ENCODE measurements around the gene CDK3. TPM values are rescaled to one million over a fixed set of nuclear protein-coding genes. Genes with fewer than 3 reads are reported as not detected.
A peak's percentile ranks its signal among the peaks of the same experiment; 100 is the strongest.
"Not testable (repeated sequence)": the region's sequence is repeated elsewhere in the genome, so short reads cannot be mapped to it uniquely, and the experiment has no call there.

CDK3 gene
- 9.5 and 11.5 TPM in 2 replicates for total RNA-seq (2014; rRNA removed; shearing (Covaris generic))

DNA sequence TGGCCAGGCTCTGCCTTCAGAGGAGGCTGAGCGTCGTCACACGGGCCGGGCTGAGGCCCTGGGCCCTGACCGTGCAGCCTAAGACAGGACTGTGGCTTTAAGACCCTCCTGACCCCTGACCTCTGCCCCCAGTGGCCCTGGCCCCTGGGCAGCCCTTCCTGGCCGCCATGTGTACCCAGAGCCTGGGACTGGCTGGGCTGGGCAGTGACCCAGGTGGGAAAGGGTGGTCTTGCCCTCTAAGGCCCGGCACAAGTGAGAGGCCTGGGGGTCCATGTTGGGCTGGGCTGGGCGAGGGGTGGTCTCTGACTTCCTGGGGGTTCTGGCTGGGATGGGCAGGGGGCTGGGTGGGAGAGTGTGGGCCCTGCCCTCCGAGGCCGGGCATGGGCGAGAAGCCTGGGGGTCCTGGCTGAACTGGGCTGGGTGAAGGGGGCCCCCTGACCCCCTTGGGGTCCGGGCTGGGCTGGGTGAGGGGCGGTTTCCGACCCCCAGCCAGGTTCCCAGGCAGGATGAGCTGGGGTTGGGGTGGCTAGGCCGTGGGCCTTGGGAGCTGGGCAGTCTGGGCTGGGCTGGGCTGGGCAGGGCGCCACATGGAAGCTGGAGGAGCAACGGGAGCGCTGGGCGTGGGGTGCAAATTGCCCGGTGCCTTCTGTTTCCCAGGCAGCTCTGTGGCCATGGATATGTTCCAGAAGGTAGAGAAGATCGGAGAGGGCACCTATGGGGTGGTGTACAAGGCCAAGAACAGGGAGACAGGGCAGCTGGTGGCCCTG, at the start of gene CDK3:
Gene CDK3 (plus strand): TSS at position 101 of the 767 bp plus-strand sequence. CDS start 571 bp downstream, at position 672.
- DNase-seq (ENCODE audit: low spot score), result no peak

DNA sequence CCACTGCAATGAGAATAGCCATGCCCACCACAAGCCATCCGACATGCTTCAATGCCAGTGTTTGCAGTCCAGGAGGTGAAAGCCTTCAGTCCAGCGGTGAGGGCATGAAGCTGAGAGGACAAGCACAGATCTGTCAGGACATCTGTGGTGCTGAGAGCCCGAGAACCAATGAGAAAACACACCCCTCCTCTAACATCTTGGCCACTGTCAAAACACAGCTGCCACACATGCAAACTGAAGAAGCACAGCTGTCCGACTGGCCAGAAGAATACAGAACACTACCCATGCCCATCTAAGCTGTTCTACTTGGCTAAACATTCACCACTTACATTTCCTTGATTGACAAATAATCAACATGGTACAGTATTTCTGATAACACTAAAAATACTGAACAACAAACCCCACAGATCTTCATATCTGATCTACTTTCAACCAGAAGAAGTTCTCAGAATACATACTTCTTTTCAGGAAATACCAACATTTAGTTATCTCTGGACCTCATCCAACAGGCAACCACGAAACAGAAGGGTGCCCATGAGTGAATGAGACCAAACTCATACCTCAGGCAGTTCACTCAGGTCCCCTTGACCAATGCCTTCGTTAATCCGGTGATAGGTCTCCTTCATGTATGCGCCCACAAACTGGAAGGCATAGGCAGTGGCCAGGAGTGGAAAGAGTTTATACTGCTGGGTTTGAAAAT, 49.6 kb upstream of the CDK3 start:
- DNase-seq (ENCODE audit: low spot score), result no peak

DNA sequence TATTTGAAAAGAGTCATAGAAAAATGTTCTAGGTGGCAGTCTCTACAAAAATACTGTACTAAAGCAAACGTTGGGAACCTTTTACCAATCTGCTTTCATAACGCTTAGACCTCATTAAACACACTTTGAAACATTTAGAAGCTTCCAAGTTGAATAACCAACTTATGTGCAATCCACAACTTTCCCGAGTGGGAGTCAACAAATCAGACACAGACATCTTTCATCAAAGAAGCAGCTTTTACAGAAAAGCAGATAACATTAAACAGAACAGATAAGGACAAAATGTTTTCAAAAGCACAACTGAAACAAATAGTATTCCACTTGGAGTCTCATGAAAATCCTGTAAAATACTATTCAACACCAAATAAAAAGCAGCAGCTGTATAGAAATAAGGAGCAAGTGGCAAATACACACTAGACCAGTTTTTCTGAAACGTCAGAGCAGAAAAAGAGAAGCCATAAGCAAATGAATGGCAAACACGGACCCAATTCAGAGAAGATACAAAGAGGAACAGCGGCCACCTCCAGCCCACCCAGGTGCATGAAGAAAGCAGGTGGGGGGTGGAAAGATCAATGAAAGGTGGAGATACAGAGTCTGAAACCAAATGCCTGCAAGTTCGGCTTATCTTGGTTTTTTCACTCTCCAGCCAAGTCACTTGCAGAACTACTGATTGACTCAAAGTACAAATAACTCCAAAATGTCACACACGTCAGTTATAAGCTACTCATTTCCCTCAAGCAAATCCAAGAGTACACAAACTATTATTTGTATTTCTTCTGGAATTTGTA, 41.4 kb upstream of the CDK3 start:
- DNase-seq (ENCODE audit: low spot score), result no peak

- DNase-seq (ENCODE audit: low spot score), result no peak
Measured at GRCh38 chr17:75959839-75960511, 40.7 kb upstream of the CDK3 start.

GRCh38 chr17:75965468-75965867, 35.2 kb upstream of the CDK3 start:
- DNase-seq (ENCODE audit: low spot score), result no peak

- not testable (repeated sequence) for DNase-seq (ENCODE audit: low spot score)
Measured at GRCh38 chr17:75969044-75969443, 31.6 kb upstream of the CDK3 start.

- no peak for DNase-seq (ENCODE audit: low spot score)
Measured at GRCh38 chr17:75970011-75970523, 30.6 kb upstream of the CDK3 start.

- DNase-seq (ENCODE audit: low spot score), result no peak
Measured at GRCh38 chr17:75970626-75971025, 30.0 kb upstream of the CDK3 start.

DNA sequence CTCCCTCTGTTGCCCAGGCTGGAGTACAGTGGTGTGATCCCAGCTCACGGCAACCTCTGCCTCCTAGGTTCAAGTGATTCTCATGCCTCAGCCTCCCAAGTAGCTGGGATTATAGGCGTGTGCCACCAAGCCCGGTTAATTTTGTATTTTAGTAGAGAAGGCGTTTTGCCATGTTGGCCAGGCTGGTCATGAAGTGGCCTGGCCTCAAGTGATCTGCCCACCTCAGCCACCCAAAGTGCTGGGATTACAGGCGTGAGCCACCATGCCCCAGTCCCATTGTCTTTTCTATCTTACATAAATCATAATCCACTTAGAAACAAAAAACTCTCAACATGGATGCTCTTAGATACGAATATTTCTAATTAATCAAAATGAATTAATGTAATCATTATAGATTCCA, 25.5 kb upstream of the CDK3 start:
- DNase-seq (ENCODE audit: low spot score), result not testable (repeated sequence)

DNA sequence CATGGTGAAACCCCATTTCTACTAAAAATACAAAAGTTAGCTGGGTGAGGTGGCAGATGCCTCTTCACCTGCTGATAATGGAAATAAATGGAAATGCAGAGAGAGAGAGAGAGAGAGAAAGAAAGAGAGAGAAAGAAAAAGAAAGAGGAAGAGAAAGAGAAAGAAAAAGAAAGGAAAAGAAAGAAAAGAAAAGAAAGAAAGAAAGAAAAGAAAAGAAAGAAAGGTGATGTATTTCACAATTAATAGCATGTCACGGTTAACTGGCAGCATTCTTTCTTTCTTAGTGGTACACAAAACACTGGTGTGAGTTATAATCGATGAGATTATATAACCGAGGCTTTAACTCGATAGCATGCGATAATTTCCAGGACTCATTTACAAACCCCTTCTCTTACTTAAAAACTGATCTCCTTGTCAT, 24.9 kb upstream of the CDK3 start:
- no peak for DNase-seq (ENCODE audit: low spot score)

GRCh38 chr17:75976175-75976848, 24.3 kb upstream of the CDK3 start:
- DNase-seq (ENCODE audit: low spot score), result peak; percentile 51

DNA sequence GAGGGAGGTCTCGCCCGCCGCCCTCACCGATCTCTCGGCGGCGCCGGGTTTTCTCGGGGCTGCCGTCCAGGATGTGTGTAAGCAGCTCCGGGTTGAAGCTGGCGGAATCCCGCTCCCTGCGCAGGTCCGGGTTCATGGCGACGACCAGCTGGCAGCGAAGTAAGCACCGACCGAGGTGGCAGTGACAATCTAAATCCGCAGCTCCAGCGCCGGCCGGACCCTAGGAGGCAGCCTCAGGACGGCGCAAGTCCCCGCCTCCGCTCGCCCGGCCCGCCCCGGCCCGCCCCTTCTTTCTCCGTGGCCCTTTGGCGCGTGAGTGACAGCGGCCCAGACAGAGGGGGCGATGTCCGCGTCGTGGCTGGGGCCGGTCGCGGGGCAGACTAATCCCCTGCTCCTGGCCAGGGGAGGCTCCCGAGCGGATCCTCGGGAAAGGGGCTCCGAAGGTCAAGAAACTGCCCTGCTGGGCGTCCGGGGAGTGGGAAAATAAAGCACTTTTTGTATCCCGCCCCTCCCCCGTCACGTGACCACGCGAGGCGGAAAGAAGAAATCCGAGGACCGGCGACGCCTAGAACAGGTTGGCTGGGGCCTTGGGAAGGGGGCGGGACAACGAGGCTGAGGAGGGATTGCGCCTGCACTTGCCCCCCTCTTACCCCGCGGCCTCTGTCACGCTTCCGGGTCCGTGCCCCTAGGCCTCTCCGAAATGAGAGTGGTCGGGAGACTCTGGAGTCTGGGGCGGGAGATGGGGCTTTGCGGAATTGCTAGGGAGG, 21.5 kb upstream of the CDK3 start, which contains the start of the genes ACOX1 and TEN1:
Gene ACOX1 (minus strand): TSS at position 229 of the 767 bp plus-strand sequence. CDS start 93 bp downstream, at position 136.
Gene TEN1 (plus strand): TSS at position 303 of the 767 bp plus-strand sequence. CDS start 6,953 bp downstream, outside the sequence.
- peak; percentile 96 for DNase-seq (ENCODE audit: low spot score)

DNA sequence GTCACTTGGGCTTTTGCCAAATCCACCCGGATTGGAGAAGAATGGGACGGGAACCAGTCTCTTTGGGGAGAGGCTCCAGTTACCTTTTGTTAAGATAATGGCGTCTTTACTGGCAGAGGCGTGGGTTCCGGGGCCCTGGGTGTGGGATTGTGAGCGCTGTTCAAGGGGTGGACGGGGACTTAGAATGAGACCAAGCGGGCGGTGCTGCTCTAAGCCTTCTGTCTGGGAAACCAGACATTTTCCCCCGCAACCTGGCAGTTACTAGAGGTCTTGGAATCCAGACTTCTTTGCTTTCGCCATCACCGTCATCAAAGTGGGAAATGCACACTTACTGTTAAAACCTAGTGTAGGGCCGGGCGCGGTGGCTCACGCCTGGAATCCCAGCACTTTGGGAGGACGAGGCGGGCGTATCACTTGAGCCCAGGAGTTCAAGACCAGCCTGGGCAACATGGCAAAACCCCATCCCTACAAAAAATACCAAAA, 20.9 kb upstream of the CDK3 start:
- no peak for DNase-seq (ENCODE audit: low spot score)

GRCh38 chr17:75980188-75981018, 20.3 kb upstream of the CDK3 start:
- DNase-seq (ENCODE audit: low spot score), result no peak

- DNase-seq (ENCODE audit: low spot score), result no peak
Measured at GRCh38 chr17:75981019-75981615, 19.5 kb upstream of the CDK3 start.

GRCh38 chr17:75983501-75984181, 17.0 kb upstream of the CDK3 start:
- DNase-seq (ENCODE audit: low spot score), result no peak

GRCh38 chr17:75985986-75986385, 14.7 kb upstream of the CDK3 start:
- no peak for DNase-seq (ENCODE audit: low spot score)

DNA sequence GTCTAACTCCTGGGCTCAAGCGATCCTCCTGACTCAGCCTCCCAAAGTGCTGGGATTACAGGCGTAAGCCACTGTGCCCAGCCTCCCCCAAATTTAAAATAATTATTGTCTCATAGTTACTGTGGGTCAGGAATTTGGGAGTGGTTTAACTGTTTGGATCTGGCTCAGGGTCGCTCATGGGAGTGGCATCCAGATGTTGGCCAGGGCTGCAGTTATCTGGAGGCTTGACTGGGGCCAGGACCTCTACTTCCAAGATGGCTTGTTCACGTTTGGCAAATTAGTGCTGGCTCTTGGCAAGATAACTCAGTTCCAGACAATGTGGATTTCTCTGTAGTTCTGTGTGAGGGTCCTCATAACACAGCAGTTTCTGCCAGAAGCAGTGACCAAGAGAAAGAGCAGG, 13.6 kb upstream of the CDK3 start:
- no peak for DNase-seq (ENCODE audit: low spot score)
